Parathyroid adenoma (tissue), 2 donors: ENCODE measurements around the gene DCLRE1B.

Experiments
- H2AFZ ChIP-seq: fragments of 300-600 bp; sonication (generic); one replicate; pipeline ENCODE4 v1.7.0; 2017; ENCODE audit warnings: antibody characterized with exemption, mild to moderate bottlenecking
- H3K27ac ChIP-seq: fragments of 300-600 bp; sonication (generic); one replicate; pipeline ENCODE4 v1.7.0; 2017
- H3K27me3 ChIP-seq: fragments of 300-600 bp; sonication (generic); one replicate; pipeline ENCODE4 v1.7.0; 2017; ENCODE audit warnings: low read length; ENCODE audit not compliant: control insufficient read depth, insufficient read depth
- H3K36me3 ChIP-seq: fragments of 300-600 bp; sonication (generic); one replicate; pipeline ENCODE4 v1.7.0; 2017; ENCODE audit warnings: low read length; ENCODE audit not compliant: control insufficient read depth, insufficient read depth
- H3K4me1 ChIP-seq: fragments of 300-600 bp; sonication (generic); one replicate; pipeline ENCODE4 v1.7.0; 2017; ENCODE audit warnings: control low read depth
- H3K4me2 ChIP-seq: fragments of 300-600 bp; sonication (generic); one replicate; pipeline ENCODE4 v1.7.0; 2017; ENCODE audit warnings: low read length
- H3K4me3 ChIP-seq: fragments of 300-600 bp; sonication (generic); one replicate; pipeline ENCODE4 v1.7.0; 2017; ENCODE audit warnings: low read depth, low read length
- H3K79me2 ChIP-seq: fragments of 300-600 bp; sonication (generic); one replicate; pipeline ENCODE4 v1.7.0; 2017; ENCODE audit warnings: control low read depth
- H3K9ac ChIP-seq: fragments of 300-600 bp; sonication (generic); one replicate; pipeline ENCODE4 v1.7.0; 2017; ENCODE audit warnings: mild to moderate bottlenecking
- H3K9me3 ChIP-seq: fragments of 300-600 bp; sonication (generic); one replicate; pipeline ENCODE4 v1.7.0; 2017; ENCODE audit warnings: low read length; ENCODE audit not compliant: control insufficient read depth
- CTCF ChIP-seq: fragments of 300-600 bp; sonication (generic); IDR thresholded peaks from one replicate; pipeline ENCODE4 v1.7.0; 2017; ENCODE audit warnings: antibody characterized with exemption, mild to moderate bottlenecking
- donor health status: primary hyperparathyroidism.

DCLRE1B gene

GRCh38 chr1:113874012-113874879 is 30.9 kb upstream of the DCLRE1B start:
- no peak for TF ChIP-seq CTCF
- H3K9me3 ChIP-seq = no peaks in the 10 kb centered on the region
- no peak overlapping the region for H3K4me2 ChIP-seq
- no peaks in the 10 kb centered on the region for H3K36me3 ChIP-seq
- no peak overlapping the region for H2AFZ ChIP-seq
- H3K4me3 ChIP-seq = no peak overlapping the region
- no peak overlapping the region for H3K9ac ChIP-seq
- H3K4me1 ChIP-seq = no peaks in the 10 kb centered on the region
- no peak overlapping the region for H3K27ac ChIP-seq
- no peaks in the 10 kb centered on the region for H3K79me2 ChIP-seq
- no peaks in the 10 kb centered on the region for H3K27me3 ChIP-seq

GRCh38 chr1:113875714-113876113 is 29.4 kb upstream of the DCLRE1B start:
- H3K9ac ChIP-seq = no peak overlapping the region
- H3K4me2 ChIP-seq = no peak overlapping the region
- no peak overlapping the region for H2AFZ ChIP-seq
- no peak overlapping the region for H3K4me3 ChIP-seq
- H3K36me3 ChIP-seq = no peaks in the 10 kb centered on the region
- no peak overlapping the region for H3K27ac ChIP-seq
- H3K4me1 ChIP-seq = no peaks in the 10 kb centered on the region
- H3K79me2 ChIP-seq = no peaks in the 10 kb centered on the region
- no peaks in the 10 kb centered on the region for H3K9me3 ChIP-seq
- TF ChIP-seq CTCF = no peak
- no peaks in the 10 kb centered on the region for H3K27me3 ChIP-seq

GRCh38 chr1:113876176-113876575 is 28.9 kb upstream of the DCLRE1B start:
- no peak for TF ChIP-seq CTCF

GRCh38 chr1:113879739-113880038 is 25.4 kb upstream of the DCLRE1B start:
- H3K4me3 ChIP-seq = no peak overlapping the region
- H3K27me3 ChIP-seq = no peaks in the 10 kb centered on the region
- no peaks in the 10 kb centered on the region for H3K36me3 ChIP-seq
- TF ChIP-seq CTCF = no peak
- no peaks in the 10 kb centered on the region for H3K4me1 ChIP-seq
- H3K9ac ChIP-seq = no peak overlapping the region
- no peaks in the 10 kb centered on the region for H3K9me3 ChIP-seq
- no peak overlapping the region for H3K4me2 ChIP-seq
- H3K79me2 ChIP-seq = no peaks in the 10 kb centered on the region
- H3K27ac ChIP-seq = no peak overlapping the region
- H2AFZ ChIP-seq = no peak overlapping the region

More at GRCh38 chr1:113876176-113876575, 28.9 kb upstream of the DCLRE1B start:
- Histone ChIP-seq H3K9me3 (no peaks in the 10 kb centered on the region), H3K4me3 (no peak overlapping the region), H3K4me2 (no peak overlapping the region), H3K27me3 (no peaks in the 10 kb centered on the region), H3K36me3 (no peaks in the 10 kb centered on the region), H3K4me1 (no peaks in the 10 kb centered on the region), H3K27ac (no peak overlapping the region), H2AFZ (no peak overlapping the region), H3K9ac (no peak overlapping the region), H3K79me2 (no peaks in the 10 kb centered on the region)

- Histone ChIP-seq H3K9me3 (no peaks in the 10 kb centered on the region), H3K27ac (no peak overlapping the region), H3K79me2 (no peaks in the 10 kb centered on the region), H3K9ac (no peak overlapping the region), H3K36me3 (no peaks in the 10 kb centered on the region), H3K4me1 (no peaks in the 10 kb centered on the region), H2AFZ (no peak overlapping the region), H3K4me3 (no peak overlapping the region), H3K4me2 (no peak overlapping the region), H3K27me3 (no peaks in the 10 kb centered on the region)
- TF ChIP-seq CTCF = no peak
Observed at GRCh38 chr1:113881661-113882060, 23.5 kb upstream of the DCLRE1B start.
